Trophoblast cell (in vitro differentiated cells and primary cell): ENCODE results near the gene GOLGA5.
"Not testable (repeated sequence)": the region's sequence is repeated elsewhere in the genome, so short reads cannot be mapped to it uniquely, and the experiment has no call there.

Experiments
- DNase-seq, 2 donors: peaks; one replicate each; pipeline ENCODE4 v3.0.0-alpha.2; 2016
- H2AFZ ChIP-seq: 2 replicates; pipeline ENCODE4 v1.6.1; 2013; ENCODE audit warnings: low read length, moderate library complexity, mild to moderate bottlenecking; ENCODE audit not compliant: insufficient read depth, poor library complexity
- H2AK5ac ChIP-seq: 2 replicates; pipeline ENCODE4 v1.6.1; 2013; ENCODE audit warnings: mild to moderate bottlenecking, low read length
- H2BK120ac ChIP-seq: 2 replicates; pipeline ENCODE4 v1.6.1; 2013; ENCODE audit warnings: low read length, mild to moderate bottlenecking, moderate library complexity; ENCODE audit not compliant: insufficient read depth, poor library complexity
- H2BK12ac ChIP-seq: 2 replicates; pipeline ENCODE4 v1.6.1; 2013; ENCODE audit warnings: mild to moderate bottlenecking, low read length, moderate library complexity
- H2BK5ac ChIP-seq: 2 replicates; pipeline ENCODE4 v1.6.1; 2013; ENCODE audit warnings: low read length, low read depth, moderate library complexity, mild to moderate bottlenecking; ENCODE audit not compliant: poor library complexity
- H3K14ac ChIP-seq: 2 replicates; pipeline ENCODE4 v1.6.1; 2013; ENCODE audit warnings: mild to moderate bottlenecking, low read length
- H3K18ac ChIP-seq: 2 replicates; pipeline ENCODE4 v1.6.1; 2013; ENCODE audit warnings: mild to moderate bottlenecking, low read length
- H3K23ac ChIP-seq: 2 replicates; pipeline ENCODE4 v1.6.1; 2013; ENCODE audit warnings: low read length
- H3K27ac ChIP-seq: 2 replicates; pipeline ENCODE4 v1.5.1; 2013; ENCODE audit warnings: low read depth, mild to moderate bottlenecking, inconsistent platforms, low read length, moderate library complexity
- H3K27me3 ChIP-seq: 2 replicates; pipeline ENCODE4 v1.6.1; 2013; ENCODE audit warnings: inconsistent platforms, mild to moderate bottlenecking, low read length, moderate library complexity; ENCODE audit not compliant: insufficient read depth
- H3K36me3 ChIP-seq, 2 experiments: 1 replicate in 1 of 2; 2 replicates in 1 of 2; pipeline ENCODE4 v1.6.1; 2013; ENCODE audit warnings: low read length in 2 of 2, mild to moderate bottlenecking in 2 of 2, moderate library complexity in 1 of 2; ENCODE audit not compliant: insufficient read depth in 2 of 2, control insufficient read depth in 1 of 2
- H3K4ac ChIP-seq: 2 replicates; pipeline ENCODE4 v1.6.1; 2013; ENCODE audit warnings: low read depth, mild to moderate bottlenecking, low read length, moderate library complexity
- H3K4me1 ChIP-seq, 2 experiments: 1 replicate in 1 of 2; 2 replicates in 1 of 2; pipeline ENCODE4 v1.6.1; 2013; ENCODE audit warnings: low read length in 2 of 2, mild to moderate bottlenecking in 2 of 2, moderate library complexity in 1 of 2; ENCODE audit not compliant: insufficient read depth in 2 of 2, control insufficient read depth in 1 of 2
- H3K4me2 ChIP-seq: 2 replicates; pipeline ENCODE4 v1.6.1; 2013; ENCODE audit warnings: inconsistent platforms, mild to moderate bottlenecking, low read length, moderate library complexity
- H3K4me3 ChIP-seq: 2 replicates; pipeline ENCODE4 v1.5.1; 2013; ENCODE audit warnings: mild to moderate bottlenecking, low read depth, low read length, inconsistent platforms
- H3K79me1 ChIP-seq: one replicate; pipeline ENCODE4 v1.6.1; 2013; ENCODE audit warnings: low read length
- H3K79me2 ChIP-seq: 2 replicates; pipeline ENCODE4 v1.6.1; 2013; ENCODE audit warnings: low read length, mild to moderate bottlenecking; ENCODE audit not compliant: control insufficient read depth, insufficient read depth, poor library complexity
- H3K9ac ChIP-seq: 2 replicates; pipeline ENCODE4 v1.6.1; 2013; ENCODE audit warnings: mild to moderate bottlenecking, low read length
- H3K9me3 ChIP-seq: 2 replicates; pipeline ENCODE4 v1.6.1; 2013; ENCODE audit warnings: low read depth, mild to moderate bottlenecking, control low read depth, inconsistent platforms, low read length; ENCODE audit not compliant: insufficient read depth
- H4K12ac ChIP-seq: 2 replicates; pipeline ENCODE4 v1.6.1; 2013; ENCODE audit warnings: low read depth, mild to moderate bottlenecking, low read length, moderate library complexity
- H4K8ac ChIP-seq: 2 replicates; pipeline ENCODE4 v1.6.1; 2013; ENCODE audit warnings: low read depth, mild to moderate bottlenecking, low read length, moderate library complexity
- H4K91ac ChIP-seq: one replicate; pipeline ENCODE4 v1.6.1; 2013; ENCODE audit warnings: low read depth, mild to moderate bottlenecking, low read length, moderate library complexity
- WGBS: extraction: QIAGEN DNeasy Blood & Tissue Kit; methylation state at CpG from one replicate; pipeline ENCODE4 v1.1.7; 2013; ENCODE audit warnings: missing lambda C conversion rate; ENCODE audit not compliant: insufficient read length, insufficient coverage; ENCODE audit errors: extremely low coverage; 5-methylcytosine and 5-hydroxymethylcytosine counted together

GOLGA5 gene

GRCh38 chr14:92770484-92770883 lies 23.6 kb upstream of the GOLGA5 start:
- WGBS, result no CpG with 5 or more reads among the region's 2 CpGs
- Histone ChIP-seq H4K8ac (no peak overlapping the region), H2BK5ac (no peak overlapping the region), H3K9me3 (no peaks in the 10 kb centered on the region), H3K79me1 (no peaks in the 10 kb centered on the region), H3K4ac (no peak overlapping the region), H4K91ac (no peak overlapping the region), H3K27me3 (no peaks in the 10 kb centered on the region), H3K14ac (no peak overlapping the region), H2AK5ac (no peak overlapping the region), H3K4me2 (no peak overlapping the region), H2BK120ac (no peak overlapping the region), H3K4me3 (no peak overlapping the region), H3K36me3 (no peaks in the 10 kb centered on the region), H3K27ac (no peak overlapping the region), H4K12ac (no peak overlapping the region), H3K4me1 (no peaks in the 10 kb centered on the region), H3K79me2 (no peaks in the 10 kb centered on the region), H2AFZ (no peak overlapping the region), H3K23ac (no peak overlapping the region), H3K9ac (no peak overlapping the region), H3K18ac (no peak overlapping the region), H2BK12ac (no peak overlapping the region)
- no peak for DNase-seq

- Histone ChIP-seq H3K79me1 (no peaks in the 10 kb centered on the region), H2BK5ac (no peak overlapping the region), H4K91ac (no peak overlapping the region), H3K9ac (no peak overlapping the region), H2BK120ac (no peak overlapping the region), H4K12ac (no peak overlapping the region), H3K79me2 (no peaks in the 10 kb centered on the region), H3K4me1 (no peaks in the 10 kb centered on the region), H3K18ac (no peak overlapping the region), H2AFZ (no peak overlapping the region), H3K27ac (no peak overlapping the region), H3K4me2 (no peak overlapping the region), H3K23ac (no peak overlapping the region), H2BK12ac (no peak overlapping the region), H3K14ac (no peak overlapping the region), H3K4ac (no peak overlapping the region), H3K9me3 (no peaks in the 10 kb centered on the region), H4K8ac (no peak overlapping the region), H3K4me3 (no peak overlapping the region), H3K27me3 (no peaks in the 10 kb centered on the region), H2AK5ac (no peak overlapping the region), H3K36me3 (no peaks in the 10 kb centered on the region)
- no peak for DNase-seq
- no CpG with 5 or more reads among the region's 8 CpGs for WGBS
These were observed 19.5 kb upstream of the GOLGA5 start for GRCh38 chr14:92774572-92774971.

DNA sequence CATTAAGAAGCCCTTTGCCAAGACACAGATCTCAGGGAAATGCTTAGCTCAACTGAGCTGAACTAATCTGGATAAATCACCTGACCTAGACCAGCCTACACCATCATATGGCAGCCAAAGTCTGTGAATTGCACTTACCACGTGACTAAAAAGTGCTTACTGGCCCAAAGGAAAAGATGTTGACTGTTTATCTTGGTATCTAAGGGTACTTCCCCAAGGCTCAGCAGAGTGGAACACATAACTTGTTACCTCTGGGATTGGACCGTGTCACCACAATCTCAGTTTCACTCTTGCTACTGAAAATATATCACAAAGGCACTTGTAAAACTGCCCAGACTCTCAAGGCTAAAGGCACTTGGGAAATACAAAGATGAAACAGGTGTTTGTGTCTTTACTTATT lies 18.8 kb upstream of the GOLGA5 start:
- H3K9me3 ChIP-seq, H3K27me3 ChIP-seq, H2BK12ac ChIP-seq, H2AK5ac ChIP-seq, H3K4me2 ChIP-seq, H3K4ac ChIP-seq, H3K27ac ChIP-seq, H2BK120ac ChIP-seq, H3K18ac ChIP-seq, H3K23ac ChIP-seq, DNase-seq, H3K79me2 ChIP-seq, H3K79me1 ChIP-seq, H3K9ac ChIP-seq, H4K91ac ChIP-seq, H3K4me1 ChIP-seq, H3K36me3 ChIP-seq, H2BK5ac ChIP-seq, H4K12ac ChIP-seq, H4K8ac ChIP-seq, H2AFZ ChIP-seq, H3K14ac ChIP-seq, H3K4me3 ChIP-seq: not testable (repeated sequence)
- no CpG with 5 or more reads among the region's 2 CpGs for WGBS

DNA sequence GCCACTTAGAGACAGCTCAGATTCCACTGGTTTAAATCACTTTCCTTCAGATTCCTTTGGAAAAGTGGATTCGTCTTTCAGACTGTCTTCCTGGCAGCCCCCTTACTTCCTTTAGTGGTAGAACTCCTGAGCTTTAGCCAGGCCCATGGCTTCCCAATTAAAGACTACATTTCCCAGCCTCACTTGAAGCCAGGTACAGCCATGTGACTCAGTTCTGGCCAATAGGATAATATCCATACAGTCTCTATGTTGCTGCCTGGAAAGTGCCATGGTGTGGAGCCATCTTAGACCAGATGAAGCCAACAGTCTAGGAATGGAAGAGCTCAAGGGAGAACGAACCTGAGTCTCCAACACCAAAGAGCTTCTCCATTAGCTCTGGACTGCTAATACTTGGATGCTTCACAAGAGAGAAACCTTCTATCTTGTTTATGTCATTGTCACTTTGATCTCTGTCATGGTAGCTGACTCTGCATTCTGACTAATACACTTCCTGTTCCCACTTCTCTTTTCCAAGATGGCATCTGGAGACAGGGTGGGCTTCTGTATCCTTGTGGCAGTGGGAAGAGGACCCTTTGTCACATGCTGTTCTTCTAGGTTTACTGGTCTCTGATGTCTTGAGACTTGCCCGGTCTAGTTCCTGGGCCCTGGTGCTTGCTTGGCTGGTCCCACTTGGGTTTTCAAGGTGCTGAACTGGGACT lies 15.1 kb upstream of the GOLGA5 start:
- not testable (repeated sequence) for H2BK120ac ChIP-seq, H3K18ac ChIP-seq, DNase-seq, H2AK5ac ChIP-seq, H2BK12ac ChIP-seq, H3K79me2 ChIP-seq, H3K23ac ChIP-seq, H3K9ac ChIP-seq, H3K27me3 ChIP-seq, H2AFZ ChIP-seq, H3K4me1 ChIP-seq, H3K79me1 ChIP-seq, H3K4me2 ChIP-seq, H3K9me3 ChIP-seq, H3K27ac ChIP-seq, H3K36me3 ChIP-seq, H4K12ac ChIP-seq, H3K4me3 ChIP-seq, H3K4ac ChIP-seq, H3K14ac ChIP-seq, H2BK5ac ChIP-seq
- Histone ChIP-seq H4K8ac (peak overlapping the region; percentile 16), H4K91ac (peak overlapping the region; percentile 5)
- no CpG with 5 or more reads among the region's 3 CpGs for WGBS
